ENCODE data around the gene PARP11.
A peak's percentile ranks its signal among the peaks of the same experiment; 100 is the strongest.

PARP11 gene

DNA sequence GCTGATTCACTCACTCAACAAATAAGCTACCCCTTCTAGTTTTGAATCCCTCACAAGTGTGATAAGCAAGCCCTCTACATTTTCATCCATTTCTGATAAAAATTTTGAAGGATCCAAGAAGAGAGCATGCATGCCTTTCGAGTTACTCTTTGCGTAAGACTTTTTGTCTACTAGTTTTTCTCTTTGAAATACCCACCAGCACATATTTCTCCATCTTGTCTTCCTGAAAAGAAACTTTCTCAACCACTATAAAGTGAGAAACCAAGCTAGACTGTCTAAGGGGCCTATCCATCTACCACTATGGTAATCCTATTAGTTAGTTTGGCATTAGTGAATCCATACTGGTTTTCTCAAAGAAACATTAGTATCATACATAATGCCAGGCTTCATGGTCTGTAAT, 56.9 kb downstream of the PARP11 start:
- no peak for DNase-seq

DNA sequence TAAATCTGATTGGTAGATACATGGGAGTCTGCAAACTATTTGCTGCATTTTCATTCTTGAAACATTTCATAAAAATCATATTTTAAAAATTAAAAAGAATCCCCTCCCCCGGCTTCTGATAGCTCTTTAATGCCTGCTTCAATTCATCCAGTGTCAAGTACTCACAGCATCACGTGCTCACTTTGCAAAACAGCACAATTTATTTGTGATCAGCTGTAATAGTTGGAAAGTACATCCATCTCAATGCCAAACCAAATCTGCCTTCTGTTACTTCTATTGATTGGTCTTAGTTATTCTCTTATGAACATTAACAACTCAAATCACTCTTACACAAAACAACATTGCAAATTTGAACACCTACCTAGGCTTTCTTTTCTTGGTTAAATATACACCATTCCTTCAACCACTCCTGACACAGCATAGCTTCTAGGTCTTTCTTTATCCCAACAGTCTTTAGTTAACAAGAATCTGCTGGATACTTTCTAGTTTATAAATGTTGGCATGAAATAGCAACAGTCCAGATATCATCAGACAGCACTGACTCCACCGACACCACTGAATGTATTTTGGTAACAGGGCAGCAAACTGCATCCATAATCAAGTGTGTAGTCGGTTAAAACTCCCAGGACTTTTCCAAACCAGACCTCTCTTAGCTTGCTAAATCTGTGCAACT, 58.0 kb downstream of the PARP11 start:
- DNase-seq = no peak

DNA sequence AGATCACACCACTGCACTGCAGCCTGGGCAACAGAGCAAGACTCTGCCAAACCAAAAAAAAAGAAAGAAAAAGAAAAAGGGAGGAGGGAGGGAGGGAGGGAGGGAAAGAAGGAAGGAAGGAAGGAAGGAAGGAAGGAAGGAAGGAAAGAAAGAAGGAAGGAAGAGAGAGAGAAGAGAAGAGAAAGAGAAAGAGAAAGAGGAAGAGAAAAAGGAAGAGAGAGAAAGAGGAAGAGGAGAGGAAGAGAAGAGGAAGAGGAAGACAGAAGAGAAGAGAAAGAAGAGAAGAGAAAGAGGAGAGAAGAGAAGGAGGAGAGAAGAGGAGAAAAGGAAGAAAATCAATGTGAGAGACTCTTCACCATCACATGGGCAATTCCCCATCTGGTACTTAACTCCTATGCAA, 62.7 kb downstream of the PARP11 start:
- no peak for DNase-seq

DNA sequence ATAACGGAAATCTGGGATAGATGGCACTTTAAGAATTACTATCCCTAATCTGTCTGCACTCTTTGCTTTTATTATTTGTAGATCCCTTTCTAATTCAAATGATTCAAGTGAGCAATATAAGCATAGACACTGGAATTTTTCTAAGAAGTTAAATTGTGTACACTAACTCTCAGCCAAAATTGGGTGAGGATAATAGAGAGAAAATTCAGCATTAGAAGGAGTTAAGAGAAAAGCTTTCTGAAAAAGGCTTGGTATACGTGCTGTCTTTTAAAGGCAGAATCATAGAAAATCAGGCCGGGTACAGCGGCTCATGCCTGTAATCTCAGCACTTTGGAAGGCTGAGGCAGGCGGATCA, 63.2 kb downstream of the PARP11 start:
- DNase-seq = no peak

DNA sequence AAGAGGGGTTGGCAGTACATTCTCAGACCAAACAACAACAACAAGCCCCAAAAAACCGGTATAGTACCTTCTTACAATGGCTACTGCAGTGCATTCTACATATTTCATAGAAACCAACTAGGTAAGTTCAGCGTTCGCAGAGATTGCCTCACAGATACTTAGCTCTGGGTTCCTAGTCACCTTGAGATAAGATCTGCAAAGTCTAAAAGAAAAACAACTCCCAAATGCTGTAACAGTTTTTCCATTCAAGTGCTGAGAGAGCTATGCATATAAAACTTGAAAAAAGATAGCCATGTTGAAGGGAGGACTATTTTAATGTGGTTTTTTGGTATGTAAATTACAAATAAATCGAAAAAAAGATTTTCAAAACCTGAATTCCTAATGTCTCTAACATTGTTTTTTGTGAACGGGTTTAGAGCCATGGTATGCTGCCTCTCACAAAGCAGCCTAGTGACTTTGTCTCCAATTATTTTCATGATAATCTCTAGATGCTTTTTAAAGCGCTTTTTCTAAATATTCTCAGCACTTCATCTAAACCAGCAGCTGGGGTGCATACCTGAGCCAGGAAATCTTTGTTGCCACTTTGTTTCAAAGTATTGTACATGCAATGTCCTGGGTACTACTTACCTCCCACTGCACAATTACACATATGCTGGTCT, 63.7 kb downstream of the PARP11 start:
- no peak for DNase-seq

DNA sequence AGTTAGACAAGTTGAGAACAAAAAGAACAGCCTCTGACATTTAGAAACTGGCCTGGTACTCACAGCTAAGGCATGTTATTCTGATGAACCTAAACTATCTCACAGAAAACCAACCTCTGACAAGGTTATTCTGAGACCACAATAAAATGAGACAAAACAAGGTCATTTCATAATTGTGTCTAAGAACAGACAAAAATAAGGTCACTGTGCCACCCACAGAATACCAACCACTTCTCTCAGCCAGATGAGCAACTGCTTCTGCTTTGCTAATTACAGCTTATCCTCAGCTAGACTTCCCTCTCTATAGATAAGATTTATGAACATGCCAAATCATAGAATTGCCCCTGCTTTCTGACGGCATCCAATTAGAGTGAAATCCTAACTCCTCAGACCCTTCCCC, 68.1 kb downstream of the PARP11 start:
- no peak for DNase-seq

DNA sequence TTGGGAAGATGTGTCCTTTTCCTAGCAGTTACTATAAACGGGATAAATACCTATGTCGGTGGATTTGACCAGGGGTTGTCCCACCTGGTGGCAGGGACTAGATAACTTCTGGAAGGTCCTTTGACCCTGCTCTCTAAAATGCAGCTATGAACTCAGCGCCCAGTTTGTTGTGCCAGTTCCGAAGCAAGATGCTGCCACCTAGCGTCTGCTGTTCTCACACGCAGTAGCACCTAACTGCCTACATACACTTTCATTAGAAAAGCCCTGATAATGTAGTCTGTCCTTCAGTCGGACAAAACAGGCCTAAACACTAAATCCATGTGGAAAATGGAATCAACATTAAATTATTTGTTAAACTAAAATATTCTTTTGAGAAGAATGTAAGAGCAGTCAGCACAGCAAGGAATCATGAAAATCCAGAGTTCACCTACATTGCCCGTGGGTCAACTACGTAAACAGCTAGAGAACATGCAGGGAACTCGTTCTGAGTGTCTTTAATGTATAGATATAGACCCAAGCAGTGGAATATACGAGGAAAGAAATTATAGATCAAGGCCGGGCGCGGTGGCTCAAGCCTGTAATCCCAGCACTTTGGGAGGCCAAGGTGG, 69.2 kb downstream of the PARP11 start:
- peak; percentile 74 for DNase-seq

DNA sequence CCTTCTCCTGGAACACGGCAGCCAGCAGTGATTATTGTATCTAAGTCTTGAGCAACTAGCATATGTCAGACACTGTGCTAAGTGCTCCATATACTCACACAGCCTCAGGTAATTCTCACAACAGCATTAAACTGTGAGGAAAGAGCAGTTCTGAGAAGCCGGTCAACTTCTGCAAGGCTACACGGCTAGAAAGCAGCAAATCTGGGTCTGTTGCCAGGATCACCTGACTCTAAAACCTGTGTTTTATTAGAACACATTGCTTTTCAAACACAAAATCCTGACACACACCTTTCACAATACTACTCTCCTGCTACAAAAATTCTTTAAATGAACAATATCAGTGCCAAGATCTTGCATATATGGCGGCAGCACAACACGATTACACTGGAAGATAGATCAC, 70.5 kb downstream of the PARP11 start:
- DNase-seq = no peak

DNA sequence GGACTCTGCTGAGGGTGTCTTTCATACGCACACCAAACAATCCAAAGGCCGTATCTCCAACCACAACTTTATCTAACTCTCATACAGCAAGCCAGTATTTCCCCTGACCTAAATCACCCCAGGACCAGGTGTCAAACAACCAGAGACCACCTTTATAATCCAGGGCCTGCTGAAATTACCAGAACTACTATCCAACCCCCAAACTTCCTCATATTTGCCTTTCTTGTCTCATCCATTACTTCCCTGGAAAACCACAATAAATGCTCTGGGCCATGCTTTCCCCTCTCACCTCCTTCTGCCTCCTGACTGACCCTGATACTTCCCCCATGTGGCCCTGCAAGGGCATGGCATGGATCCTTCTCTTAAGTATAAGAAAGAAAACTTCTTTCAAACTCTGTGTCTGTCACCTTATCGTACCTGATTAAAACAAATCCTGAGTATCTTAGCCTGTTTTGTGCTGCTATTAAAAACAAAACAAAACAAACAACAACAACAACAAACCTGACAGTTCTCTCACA, 75.6 kb downstream of the PARP11 start:
- no peak for DNase-seq

DNA sequence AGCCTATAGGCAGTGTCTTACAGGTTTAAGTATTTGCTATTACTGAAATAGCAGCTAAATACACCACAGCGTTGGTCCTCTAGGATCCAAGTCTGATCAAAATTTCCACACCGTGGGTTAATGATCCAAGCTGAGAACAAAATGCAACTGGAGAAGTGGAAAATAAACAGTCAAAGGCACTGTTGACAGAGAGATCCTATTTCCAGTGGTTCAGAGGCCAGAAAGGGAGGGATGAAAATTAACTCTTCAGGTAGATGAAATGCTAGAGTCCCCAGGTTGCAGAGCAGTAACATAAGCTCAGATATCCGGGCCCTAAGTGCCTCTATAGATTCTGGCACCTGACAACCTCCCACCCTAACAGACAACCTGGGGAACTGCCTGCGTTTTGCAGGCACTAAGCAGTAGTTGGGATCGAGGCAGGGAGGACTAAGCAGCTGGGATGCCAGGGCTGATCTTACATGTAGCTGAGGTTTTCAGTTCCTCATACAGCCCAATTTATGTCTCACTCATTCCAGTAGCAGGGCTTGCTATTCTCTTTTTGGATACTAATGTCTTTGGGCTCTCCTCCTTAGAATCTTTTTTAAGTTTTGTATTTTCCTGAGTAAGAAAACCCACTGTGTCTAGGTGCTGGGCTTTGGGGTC, 77.6 kb downstream of the PARP11 start:
- no peak for DNase-seq

DNA sequence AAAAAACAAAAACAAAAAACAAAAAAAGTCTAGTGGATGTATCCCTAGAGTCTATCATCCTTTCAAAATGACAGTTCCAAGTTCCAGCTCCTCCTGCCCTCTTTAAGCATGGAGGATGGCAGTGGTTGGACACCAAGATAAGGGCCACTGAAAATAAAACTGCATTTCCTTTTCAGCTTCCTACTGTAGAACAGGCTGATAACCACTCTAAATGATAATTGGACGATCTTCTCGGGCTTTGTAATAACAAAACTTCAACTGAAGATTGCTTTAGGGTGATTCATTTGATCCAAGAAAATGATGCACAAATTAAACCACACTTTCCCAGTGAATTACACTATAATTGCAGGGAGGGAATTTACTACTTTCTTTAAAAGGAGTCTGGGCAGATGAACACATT, 78.1 kb downstream of the PARP11 start:
- no peak for DNase-seq

DNA sequence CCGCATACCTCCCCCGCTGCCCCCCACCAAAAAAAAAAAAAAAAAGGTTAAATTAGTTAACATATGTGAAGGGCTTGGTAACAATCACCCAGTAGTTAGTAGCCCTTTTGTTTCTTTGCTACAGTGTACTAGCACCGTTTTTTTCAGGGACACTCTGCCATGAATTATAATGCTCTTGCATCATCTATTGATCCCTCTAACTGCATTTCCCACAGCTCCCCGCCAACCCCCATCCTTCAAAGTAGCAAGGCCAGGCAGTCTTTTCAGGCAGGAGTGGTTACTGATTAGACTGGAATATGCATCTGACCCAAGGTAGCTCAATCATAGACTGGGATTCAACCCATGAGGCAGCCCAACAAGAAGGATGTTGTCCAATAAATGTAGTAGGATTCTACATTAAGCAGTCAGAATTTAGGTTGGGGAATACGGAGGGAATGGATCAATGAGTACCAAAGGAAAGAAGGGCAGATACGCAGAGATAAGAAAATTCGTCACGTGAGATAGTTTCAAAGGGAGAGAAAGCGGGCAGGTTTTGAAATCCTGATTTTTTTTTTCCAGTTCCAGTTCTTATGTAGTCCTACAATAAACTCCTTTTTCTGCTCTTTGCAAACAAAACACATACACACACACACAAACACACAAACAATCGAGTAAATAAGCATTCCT, 80.4 kb downstream of the PARP11 start:
- DNase-seq = no peak

DNA sequence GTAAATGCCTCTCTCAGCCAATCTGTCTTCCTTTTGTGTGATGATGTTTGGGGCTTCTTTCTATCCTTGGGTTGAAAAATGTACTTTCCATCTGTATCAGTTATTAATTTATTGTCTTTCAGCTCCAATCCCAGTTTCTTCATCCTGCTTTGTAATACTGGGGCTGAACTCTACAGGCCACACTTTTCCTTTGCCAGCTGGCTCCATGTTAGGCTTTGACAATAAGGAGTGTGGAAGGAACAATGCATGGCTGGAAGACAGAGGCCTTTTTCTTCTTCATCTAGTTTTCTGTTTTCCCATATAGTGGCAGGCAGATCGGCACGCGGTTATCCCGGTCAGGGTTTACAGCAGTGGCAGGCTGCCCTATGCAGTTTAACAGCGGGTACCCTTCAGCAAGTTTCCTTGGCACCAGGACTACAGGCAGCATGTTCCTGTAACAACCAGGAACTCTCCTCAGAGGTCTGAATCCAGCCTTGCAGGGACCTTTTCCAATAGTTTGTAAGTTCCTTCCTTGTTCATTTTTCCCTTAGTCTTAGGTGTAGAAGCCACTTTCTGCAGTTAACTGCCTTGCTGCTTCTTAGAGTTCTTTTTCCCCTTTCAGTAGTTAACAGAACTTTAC, 81.8 kb downstream of the PARP11 start:
- no peak for DNase-seq

DNA sequence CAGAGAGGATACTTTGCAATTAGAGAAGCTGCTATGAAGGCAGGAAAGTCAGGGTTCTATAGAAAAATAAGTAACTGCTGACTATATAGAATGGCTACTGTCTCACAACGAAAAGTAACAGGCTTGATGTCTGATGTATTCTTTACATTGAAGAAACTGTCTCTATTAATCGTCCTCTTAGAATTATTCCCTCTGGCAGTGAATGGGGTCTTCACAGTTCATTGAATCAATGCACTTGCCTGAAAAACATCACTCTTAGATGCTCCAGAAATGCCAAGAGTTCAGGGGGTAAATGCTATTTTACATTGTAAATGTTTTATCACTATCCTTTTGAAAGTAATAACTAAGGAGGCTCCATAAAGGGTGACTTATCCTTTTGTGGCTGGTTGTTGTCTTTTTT, 82.6 kb downstream of the PARP11 start:
- no peak for DNase-seq

DNA sequence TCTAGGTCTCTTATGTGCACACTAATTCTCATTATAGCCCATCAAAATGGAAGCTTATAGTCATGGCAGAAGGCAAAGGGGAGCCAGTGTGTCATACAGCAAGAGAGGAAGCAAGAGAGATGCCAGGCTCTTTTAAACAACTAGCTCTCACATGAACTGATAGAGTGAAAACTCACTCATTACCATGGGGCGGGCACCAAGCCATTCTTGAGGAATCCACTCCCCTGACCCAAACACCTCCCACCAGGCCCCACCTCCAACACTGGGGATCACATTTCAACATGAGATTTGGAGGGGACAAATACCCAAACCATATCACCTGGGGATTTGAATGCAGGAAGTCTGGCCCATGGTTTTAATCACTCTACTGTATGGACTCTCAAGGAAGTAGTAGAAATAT, 83.4 kb downstream of the PARP11 start:
- no peak for DNase-seq

DNA sequence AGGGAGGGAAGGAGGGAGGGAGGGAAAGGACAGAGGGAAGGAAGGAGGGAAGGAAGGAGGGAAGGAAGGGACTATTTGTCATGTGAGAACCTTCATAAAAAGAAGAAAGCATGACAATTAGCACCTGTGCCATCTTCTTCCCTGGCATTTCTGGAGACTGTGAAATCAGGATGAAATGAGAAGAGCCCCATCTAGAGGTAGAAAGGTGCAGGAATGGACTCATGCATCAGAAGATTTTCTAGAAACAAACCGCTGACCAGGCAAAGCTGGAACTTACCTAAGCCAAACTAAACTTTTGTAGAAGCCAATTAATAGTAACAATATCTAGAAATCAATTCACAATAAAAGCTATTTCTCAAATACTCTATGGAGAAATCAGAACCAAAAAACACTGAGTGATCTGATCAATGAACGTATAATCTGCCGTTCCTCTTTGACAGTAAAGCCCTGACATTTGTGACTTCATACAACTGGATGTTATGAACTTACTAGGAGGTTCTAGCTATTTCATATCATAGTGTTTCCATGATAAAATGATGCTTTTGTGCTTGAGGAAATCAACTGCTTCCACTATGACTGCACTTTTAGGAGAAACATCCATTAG, 95.9 kb downstream of the PARP11 start:
- peak; percentile 52 for DNase-seq

DNA sequence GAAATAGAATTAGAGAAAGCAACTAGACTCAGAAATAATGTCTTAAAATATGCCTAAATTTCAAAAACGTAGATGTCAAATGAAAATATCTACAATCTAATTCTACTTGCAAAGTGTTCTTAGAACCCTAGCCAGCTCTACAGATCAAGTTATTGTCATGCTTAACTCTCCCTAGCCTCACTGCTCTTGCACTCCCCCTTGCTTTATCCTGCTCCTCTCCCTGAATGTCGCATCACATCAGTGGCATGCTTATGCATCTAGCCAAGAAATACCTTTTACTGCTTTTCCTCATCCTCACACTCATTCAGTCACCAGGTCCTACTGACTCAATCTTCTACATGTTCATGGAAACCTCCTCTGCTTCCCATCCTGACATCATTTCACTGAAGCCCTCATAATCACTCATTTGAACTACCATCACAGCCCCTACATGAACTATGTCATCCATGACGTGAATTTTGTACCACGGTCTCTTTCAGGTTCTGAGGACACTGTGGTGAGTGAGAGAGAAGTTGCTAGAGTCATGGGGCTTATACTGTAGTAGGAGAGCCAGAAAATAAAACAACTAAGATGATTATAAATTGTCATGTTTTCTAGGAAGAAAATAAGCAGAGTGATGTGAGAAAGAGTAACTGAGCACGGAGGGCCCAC, 97.7 kb downstream of the PARP11 start:
- DNase-seq = no peak

DNA sequence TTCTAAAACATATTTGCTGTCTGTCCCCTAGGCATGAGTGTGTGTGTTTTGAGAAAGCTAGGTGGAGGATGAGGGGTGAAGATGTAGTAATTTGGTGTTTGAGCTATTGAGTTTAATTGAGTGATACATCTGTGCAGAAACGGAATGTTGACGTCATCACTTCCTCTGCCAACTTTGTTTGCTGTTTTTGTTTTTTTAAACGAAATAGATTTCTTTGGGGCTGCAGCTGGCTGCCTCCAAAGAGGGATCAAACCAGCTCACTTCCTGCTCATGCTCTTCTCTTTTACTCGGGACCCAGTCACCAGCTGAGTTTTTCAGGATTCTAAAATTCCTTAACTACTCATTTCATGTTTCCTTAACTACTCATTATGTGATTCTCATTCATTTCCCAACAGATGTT, 100.8 kb downstream of the PARP11 start:
- DNase-seq = no peak

DNA sequence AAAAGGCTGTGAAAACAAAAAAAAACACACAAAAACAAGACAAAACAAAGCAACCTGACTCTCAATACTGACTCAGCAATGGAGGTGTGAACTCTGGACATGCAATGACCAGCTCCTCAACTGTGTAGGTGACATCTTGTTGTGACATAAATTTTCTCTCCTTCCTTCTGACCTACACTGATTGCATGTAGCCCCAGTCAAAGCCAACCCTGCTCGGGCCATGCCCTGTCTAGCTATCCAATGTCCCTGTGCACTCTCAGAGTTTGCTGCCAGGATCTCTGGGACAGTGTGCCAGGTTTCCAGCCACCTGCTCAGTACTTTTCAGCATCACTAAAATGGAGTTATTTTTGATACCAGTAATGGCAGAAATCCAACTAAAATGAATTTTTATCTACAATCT, 101.3 kb downstream of the PARP11 start:
- DNase-seq = no peak

DNA sequence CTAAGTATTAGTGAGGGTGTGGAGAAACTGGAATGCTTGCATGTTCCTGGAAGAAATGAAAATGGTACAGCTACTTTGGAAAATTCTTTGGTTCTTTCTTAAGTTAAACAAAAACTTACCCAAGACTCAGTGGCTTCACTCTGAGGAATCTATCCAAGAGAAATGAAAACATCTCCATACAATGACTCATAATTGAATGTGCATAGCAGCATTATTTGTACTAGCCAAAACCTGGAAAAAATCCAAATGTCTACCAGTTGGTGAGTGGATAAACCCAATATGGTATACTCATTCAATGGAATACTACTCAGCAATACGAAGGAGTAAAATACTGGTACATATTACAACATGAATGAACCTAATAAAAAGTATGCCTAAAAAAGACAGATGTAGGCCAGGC, 102.3 kb downstream of the PARP11 start:
- DNase-seq = no peak

DNA sequence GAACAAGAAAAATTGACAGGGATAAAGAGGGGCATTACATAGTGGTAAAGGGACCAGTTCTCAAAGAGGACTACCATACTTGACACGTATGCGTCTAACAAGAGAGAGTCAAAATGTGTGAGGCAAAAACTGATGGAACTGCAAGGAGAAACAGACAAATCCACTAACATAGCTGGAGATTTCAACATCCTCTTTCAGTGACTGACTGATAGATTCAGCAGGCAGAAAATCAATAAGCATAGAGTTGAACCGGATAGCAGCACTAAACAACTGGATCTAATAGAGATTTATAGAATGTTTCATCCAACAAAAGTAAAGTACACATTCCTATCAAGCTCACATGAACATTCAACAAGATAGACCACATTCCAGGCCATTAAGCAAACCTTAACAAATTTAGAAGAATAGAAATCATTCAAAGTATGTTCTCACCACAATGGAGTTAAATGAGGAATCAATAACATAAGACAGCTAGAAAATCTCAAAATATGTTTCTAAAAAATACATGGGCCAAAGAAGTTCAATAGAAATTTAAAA, 104.2 kb downstream of the PARP11 start:
- DNase-seq = no peak

All from activated CD4-positive, alpha-beta T cell treated with anti-CD3 and anti-CD28 coated beads, Interleukin-2, amount 50 U/mL, for 16 hours (primary cell).